ENCODE data around the gene TMEFF2.
"Not testable (repeated sequence)": the region's sequence is repeated elsewhere in the genome, so short reads cannot be mapped to it uniquely, and the experiment has no call there.

TMEFF2 gene

GRCh38 chr2:191927319-191927867 lies 267.3 kb downstream of the TMEFF2 start:
- peak in 1 of 2 experiments; percentile 14 for DNase-seq

GRCh38 chr2:191926671-191927070 lies 268.1 kb downstream of the TMEFF2 start:
- DNase-seq = no peak

GRCh38 chr2:191923652-191923997 lies 271.1 kb downstream of the TMEFF2 start:
- DNase-seq = no peak

- DNase-seq = no peak
These were observed 271.7 kb downstream of the TMEFF2 start for GRCh38 chr2:191922736-191923651.

GRCh38 chr2:191921650-191922049 lies 273.1 kb downstream of the TMEFF2 start:
- DNase-seq = not testable (repeated sequence)

GRCh38 chr2:191920502-191920901 lies 274.2 kb downstream of the TMEFF2 start:
- no peak for DNase-seq

GRCh38 chr2:191917967-191918651 lies 276.6 kb downstream of the TMEFF2 start:
- DNase-seq = no peak

GRCh38 chr2:191917430-191917881 lies 277.3 kb downstream of the TMEFF2 start:
- no peak for DNase-seq

- no peak for DNase-seq
These were observed 277.9 kb downstream of the TMEFF2 start for GRCh38 chr2:191916826-191917225.

- no peak for DNase-seq
These were observed 279.0 kb downstream of the TMEFF2 start for GRCh38 chr2:191915750-191916149.

GRCh38 chr2:191913796-191914195 lies 280.9 kb downstream of the TMEFF2 start:
- DNase-seq = no peak

GRCh38 chr2:191912764-191913163 lies 282.0 kb downstream of the TMEFF2 start:
- DNase-seq = no peak

GRCh38 chr2:191910518-191910917 lies 284.2 kb downstream of the TMEFF2 start:
- no peak for DNase-seq

GRCh38 chr2:191908874-191909273 lies 285.9 kb downstream of the TMEFF2 start:
- no peak for DNase-seq

GRCh38 chr2:191907545-191907944 lies 287.2 kb downstream of the TMEFF2 start:
- no peak for DNase-seq

GRCh38 chr2:191907091-191907490 lies 287.6 kb downstream of the TMEFF2 start:
- DNase-seq = no peak

- no peak for DNase-seq
These were observed 289.4 kb downstream of the TMEFF2 start for GRCh38 chr2:191905336-191905735.

GRCh38 chr2:191901031-191901430 lies 293.7 kb downstream of the TMEFF2 start:
- no peak for DNase-seq

- DNase-seq = no peak
These were observed 295.3 kb downstream of the TMEFF2 start for GRCh38 chr2:191899410-191899809.
